Measurements from ENCODE around the gene OSBPL10.
A peak's percentile ranks its signal among the peaks of the same experiment; 100 is the strongest.
"Not testable (repeated sequence)": the region's sequence is repeated elsewhere in the genome, so short reads cannot be mapped to it uniquely, and the experiment has no call there.

OSBPL10 gene

GRCh38 chr3:32000877-32001276, 19.8 kb upstream of the OSBPL10 start:
- DNase-seq (ENCODE audit: low read depth), result no peak
- TF ChIP-seq CTCF (IDR thresholded peaks at IDR 0.05; ENCODE audit: low read length, missing control alignments), result no peak

GRCh38 chr3:31999907-32000439, 18.9 kb upstream of the OSBPL10 start:
- H3K4me3 ChIP-seq (replicated peaks; ENCODE audit: low read depth, low read length), result no peak overlapping the region
- TF ChIP-seq CTCF (IDR thresholded peaks at IDR 0.05; ENCODE audit: low read length, missing control alignments), result no peak
- no peak for DNase-seq (ENCODE audit: low read depth)

More at GRCh38 chr3:32000877-32001276, 19.8 kb upstream of the OSBPL10 start:
- H3K4me3 ChIP-seq (replicated peaks; ENCODE audit: low read depth, low read length), result no peak overlapping the region

- DNase-seq (ENCODE audit: low read depth), result peak; percentile 22
- no peak overlapping the region for H3K4me3 ChIP-seq (replicated peaks; ENCODE audit: low read depth, low read length)
- no peak for TF ChIP-seq CTCF (IDR thresholded peaks at IDR 0.05; ENCODE audit: low read length, missing control alignments)
These were observed 16.4 kb upstream of the OSBPL10 start for GRCh38 chr3:31997500-31997899.

GRCh38 chr3:31996195-31996594, 15.1 kb upstream of the OSBPL10 start:
- DNase-seq (ENCODE audit: low read depth), result no peak
- no peak overlapping the region for H3K4me3 ChIP-seq (replicated peaks; ENCODE audit: low read depth, low read length)
- no peak for TF ChIP-seq CTCF (IDR thresholded peaks at IDR 0.05; ENCODE audit: low read length, missing control alignments)

- not testable (repeated sequence) for H3K4me3 ChIP-seq (replicated peaks; ENCODE audit: low read depth, low read length); DNase-seq (ENCODE audit: low read depth)
These were observed 14.0 kb upstream of the OSBPL10 start for GRCh38 chr3:31995026-31995425.

- no peak for TF ChIP-seq CTCF (IDR thresholded peaks at IDR 0.05; ENCODE audit: low read length, missing control alignments)
- H3K4me3 ChIP-seq (replicated peaks; ENCODE audit: low read depth, low read length), result no peak overlapping the region
- no peak for DNase-seq (ENCODE audit: low read depth)
These were observed 12.8 kb upstream of the OSBPL10 start for GRCh38 chr3:31993843-31994242.

GRCh38 chr3:31992995-31993394, 11.9 kb upstream of the OSBPL10 start:
- not testable (repeated sequence) for DNase-seq (ENCODE audit: low read depth); H3K4me3 ChIP-seq (replicated peaks; ENCODE audit: low read depth, low read length)

GRCh38 chr3:31988271-31988670, 7.2 kb upstream of the OSBPL10 start:
- H3K4me3 ChIP-seq (replicated peaks; ENCODE audit: low read depth, low read length), result no peak overlapping the region
- DNase-seq (ENCODE audit: low read depth), result no peak
- no peak for TF ChIP-seq CTCF (IDR thresholded peaks at IDR 0.05; ENCODE audit: low read length, missing control alignments)
